Measurements from ENCODE around the gene TFDP2.
A peak's percentile ranks its signal among the peaks of the same experiment; 100 is the strongest.
"Not testable (repeated sequence)": the region's sequence is repeated elsewhere in the genome, so short reads cannot be mapped to it uniquely, and the experiment has no call there.

TFDP2 gene, protein sequence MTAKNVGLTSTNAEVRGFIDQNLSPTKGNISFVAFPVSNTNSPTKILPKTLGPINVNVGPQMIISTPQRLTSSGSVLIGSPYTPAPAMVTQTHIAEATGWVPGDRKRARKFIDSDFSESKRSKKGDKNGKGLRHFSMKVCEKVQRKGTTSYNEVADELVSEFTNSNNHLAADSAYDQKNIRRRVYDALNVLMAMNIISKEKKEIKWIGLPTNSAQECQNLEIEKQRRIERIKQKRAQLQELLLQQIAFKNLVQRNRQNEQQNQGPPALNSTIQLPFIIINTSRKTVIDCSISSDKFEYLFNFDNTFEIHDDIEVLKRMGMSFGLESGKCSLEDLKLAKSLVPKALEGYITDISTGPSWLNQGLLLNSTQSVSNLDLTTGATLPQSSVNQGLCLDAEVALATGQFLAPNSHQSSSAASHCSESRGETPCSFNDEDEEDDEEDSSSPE

DNA sequence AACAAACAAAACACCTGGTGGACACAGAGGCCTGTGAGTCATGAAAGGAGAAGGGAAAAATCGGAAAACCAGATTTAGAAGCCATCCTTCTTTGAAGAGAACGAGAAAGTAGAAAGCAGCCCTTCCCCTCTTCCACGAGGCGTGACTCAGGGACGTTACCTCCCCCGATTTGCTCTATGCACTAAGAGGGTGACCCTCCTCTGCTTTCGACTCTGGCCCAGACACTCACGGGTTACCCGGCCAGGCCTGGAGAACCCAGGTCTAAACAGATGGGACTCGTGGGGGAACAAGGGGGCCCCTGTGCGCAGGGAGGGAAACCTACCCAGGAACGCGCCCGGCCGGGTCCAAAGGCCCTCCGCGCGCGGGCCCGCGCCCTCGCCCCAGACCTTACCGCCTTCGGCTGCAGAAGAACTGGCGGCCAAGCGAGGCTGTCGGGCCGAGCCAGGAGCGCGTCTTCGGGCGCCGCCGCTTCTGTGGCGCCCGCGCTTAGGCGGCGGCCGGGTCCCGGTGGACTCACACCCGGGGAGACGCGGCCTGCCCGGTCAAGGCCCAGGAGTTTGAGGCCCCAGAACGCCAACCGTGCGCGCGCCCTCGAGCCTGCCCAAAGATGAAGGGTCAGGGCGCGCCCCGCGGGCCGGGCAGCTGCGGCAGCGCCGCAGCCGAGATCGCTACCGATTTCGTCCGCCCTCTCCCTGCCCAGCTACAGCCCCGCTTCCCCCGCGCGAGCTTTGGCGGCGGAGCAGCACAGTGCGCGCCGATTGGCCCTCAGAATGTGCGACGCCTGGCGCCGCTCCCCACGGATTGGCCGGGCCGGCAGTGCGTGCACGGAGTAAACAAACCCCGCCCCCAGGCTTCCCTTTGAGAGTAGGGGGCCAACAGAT, at the start of gene TFDP2:
TSS of gene TFDP2 (minus strand) at position 753 of the 881 bp plus-strand sequence. CDS start 47,795 bp downstream, outside the sequence.
- DNase-seq (ENCODE audit: low read depth, low spot score) = peak; percentile 64

DNA sequence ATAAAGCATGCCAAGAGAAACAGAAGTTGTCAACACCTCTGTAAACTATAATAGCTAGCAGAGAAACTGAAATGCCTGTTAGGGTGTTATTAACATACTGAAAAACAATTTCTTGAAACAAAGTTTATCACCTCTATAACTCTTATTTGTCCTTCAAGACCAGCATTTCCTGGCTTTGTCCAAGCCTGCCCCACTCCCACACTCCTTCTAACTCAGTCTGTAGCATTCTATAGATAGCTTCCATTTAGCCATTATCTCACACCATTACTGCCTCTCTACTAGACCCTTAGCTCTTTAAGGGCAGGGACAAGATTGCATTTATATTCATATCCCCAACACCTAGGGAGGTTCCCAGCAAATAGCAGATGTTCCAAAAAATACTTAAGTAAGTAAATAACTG, 39.5 kb upstream of the TFDP2 start:
- no peak for DNase-seq (ENCODE audit: low read depth, low spot score)

DNA sequence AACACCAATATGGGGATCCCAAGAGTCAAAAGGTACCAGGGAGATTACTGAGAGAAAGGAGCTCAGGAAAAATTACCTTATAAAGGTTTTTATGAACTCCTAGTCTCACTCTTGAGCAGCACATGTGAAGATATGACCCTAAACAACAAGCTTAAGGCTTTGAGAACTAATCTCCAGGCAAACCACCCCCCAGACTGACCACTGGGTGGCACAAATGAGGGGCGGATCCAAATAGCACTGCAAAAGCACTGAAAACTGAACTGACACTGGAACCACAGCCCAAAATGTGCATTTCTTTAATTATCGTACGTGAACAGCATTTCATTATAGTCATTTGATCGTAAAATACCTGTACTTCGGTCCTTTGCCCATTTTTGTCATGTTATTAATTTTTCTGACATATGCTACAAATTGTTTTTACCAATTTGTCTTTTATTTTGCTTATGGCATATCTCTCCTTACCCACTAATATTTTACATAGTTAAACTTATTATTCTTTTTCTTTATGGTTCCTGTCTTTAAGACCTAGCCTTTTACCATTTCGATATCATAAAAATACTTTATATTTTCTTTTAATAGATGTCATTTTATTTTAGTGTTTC, 31.5 kb upstream of the TFDP2 start:
- DNase-seq (ENCODE audit: low read depth, low spot score) = no peak

DNA sequence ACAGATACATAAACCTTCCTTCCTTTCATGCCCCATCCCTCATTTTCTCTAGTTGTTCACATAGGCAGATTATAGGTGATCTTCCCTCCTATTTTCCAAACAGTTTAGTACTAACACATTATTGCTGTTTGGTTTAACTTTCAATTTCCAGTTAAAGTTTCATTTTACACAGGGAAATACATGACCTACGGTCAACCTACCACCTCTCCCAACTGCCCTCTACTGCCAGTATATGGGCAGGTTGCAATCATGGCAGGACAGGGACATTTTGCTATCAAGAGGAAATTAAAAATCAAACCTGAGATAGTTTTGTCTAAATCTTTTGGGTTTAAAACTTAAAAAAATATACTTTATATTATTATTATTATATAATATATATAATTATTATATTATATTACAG, 26.1 kb upstream of the TFDP2 start:
- DNase-seq (ENCODE audit: low read depth, low spot score) = no peak

DNA sequence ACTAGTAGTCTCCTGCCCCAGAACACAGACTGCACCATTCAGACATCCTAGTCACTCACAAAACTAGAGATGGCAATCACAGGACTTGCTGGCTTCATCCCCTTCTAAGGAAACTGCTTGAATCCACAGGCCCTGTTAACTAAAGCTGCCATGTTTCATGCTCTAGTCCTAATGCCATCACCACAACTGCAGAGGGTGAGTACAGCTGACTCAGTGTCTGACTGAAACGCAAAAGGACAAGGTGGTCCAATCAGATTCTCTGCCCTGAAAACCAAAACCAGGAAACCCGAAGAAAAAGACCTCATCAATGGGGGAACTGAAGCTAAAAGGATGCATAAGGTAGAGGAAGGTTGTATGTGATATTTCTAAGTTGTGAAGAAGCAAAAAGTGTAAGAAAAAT, 25.2 kb upstream of the TFDP2 start:
- no peak for DNase-seq (ENCODE audit: low read depth, low spot score)

DNA sequence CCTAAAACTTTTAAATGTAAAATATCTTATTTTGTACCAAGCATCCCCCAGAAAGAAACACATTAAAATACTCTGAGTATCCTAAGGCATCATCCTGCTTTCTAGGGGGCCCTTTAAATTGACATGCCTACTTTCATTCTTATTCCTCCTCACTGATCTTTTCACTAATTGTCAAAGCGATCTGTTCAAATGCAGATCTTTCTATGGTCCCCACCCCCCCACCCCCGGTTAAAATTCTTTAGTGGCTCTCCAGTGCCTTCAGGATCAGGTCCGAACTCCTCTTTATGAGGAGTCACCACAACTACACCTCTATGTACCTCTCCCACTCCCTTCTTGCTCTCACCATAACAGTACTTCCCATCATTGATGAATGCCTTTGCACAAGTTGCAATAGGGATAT, 19.2 kb upstream of the TFDP2 start:
- no peak for DNase-seq (ENCODE audit: low read depth, low spot score)

DNA sequence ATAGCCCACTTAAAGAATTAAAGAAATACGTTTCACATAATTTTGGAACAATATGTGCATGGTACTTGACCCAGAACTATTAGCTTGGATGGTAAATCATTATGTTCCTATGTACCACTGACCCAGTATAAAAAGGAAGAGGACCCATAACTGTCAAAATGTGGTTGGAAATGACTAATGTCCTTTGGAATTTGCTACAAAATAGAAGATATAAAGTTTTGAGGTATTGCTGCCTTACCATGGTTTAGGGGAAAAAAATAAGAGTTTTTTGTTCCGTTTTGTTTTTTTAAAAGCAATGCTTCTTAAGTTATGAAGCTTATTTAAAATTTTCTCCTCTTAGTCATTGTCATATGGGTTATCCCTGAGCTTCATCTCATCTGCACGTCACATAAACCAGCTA, 15.8 kb upstream of the TFDP2 start:
- no peak for DNase-seq (ENCODE audit: low read depth, low spot score)

DNA sequence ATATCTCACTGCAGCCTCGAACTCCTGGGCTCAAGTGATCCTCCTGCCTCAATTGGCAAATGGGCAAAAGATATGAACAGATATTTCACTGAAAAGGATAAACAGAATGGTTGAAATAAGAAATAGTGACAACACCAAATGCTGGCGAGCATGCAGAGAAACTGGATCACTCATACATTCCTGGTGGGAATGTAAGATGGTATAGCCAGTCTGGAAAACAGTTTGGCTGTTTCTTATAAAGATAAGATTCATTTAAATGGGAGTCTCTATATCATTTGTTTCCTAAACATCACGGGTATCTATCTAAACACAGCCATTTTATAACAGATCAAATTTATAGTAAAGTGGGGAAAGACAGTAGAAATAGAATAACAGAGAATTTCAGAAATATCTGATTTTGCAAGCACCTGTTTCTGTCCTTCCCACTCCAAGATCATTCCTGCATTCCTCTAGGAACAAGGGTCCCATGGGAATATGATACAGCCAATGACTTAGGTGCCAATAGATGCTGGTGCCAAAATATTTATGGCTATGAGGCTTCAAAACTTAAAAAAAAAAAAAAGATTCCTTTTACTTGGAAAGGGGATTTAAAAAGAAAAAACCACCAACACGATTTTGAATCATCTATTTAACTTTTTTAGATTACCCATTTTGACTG, 9.9 kb upstream of the TFDP2 start:
- DNase-seq (ENCODE audit: low read depth, low spot score) = no peak

DNA sequence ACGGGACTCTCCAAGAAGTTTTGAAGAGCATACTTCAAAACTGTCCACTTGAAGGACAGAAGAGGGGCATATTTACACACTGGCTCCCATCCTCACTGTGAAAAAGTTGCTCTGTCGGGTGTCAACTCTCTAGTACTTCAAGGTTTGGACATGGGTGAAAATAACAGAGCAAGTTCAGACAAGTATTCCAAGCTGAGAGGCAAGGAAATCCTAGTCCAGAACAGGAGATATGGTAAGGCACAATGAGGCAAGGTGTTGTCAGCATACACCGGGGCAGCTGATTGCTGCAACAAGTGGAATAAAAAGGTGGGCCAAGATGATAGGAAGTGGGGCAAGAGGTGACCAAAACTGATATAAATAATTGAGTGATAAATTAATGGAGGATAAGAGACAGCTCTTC, 4.8 kb upstream of the TFDP2 start:
- no peak for DNase-seq (ENCODE audit: low read depth, low spot score)

DNA sequence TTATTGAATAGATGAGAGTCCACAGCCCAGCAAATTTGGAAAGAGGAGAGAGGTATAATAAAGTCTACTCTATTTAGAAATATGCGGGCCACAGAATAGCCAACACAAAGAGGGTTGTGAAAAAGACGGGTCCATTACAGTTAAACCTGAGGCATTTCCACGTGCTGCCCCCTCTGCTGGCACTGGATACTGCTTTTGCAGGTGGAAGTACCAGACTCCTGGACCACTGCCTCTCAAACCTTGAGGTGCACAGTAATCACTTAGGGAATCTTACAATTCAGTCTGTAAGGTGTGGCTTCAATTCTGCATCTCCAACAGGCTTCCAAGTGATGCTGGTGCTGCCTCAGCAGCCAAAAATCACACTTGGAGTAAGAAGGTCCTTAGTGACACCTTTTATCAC, 3.0 kb upstream of the TFDP2 start:
- no peak for DNase-seq (ENCODE audit: low read depth, low spot score)

DNA sequence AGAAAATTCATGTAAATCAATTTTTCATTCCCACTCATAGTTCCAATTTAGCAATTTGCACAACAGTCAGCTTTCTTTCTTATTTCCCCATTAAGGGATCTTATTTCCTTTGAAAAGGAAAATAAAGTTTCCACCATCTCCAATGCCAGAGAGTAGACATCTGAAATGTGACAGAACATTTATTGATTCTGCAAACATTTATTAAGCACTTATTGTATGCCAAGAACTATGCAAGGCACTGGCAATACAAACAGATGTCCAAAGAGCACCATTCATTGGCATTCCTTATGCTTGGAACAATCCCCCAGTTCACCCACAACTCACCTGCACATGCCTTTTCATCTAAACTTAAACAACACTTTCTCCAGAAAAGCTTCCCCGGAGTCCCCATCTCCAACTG, 2.5 kb upstream of the TFDP2 start:
- no peak for DNase-seq (ENCODE audit: low read depth, low spot score)

DNA sequence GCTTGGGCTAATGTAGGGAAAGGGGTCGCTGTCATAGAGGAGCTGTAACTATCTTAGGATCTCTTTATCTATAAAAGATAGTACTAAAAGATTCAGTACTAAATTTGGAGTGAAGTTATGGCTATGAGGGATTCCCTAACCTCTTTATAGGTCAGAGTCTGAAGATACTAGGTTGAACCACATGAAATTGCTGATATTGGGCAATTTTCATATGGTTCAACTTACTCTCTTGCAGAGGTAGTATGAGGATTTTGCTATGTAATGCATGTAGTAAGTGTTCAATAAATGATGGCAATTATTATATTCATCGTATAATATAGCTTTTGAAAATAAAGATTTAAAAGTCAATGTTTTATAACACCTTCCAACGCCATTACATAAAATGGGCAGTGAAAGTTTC, 1.9 kb upstream of the TFDP2 start:
- no peak for DNase-seq (ENCODE audit: low read depth, low spot score)

DNA sequence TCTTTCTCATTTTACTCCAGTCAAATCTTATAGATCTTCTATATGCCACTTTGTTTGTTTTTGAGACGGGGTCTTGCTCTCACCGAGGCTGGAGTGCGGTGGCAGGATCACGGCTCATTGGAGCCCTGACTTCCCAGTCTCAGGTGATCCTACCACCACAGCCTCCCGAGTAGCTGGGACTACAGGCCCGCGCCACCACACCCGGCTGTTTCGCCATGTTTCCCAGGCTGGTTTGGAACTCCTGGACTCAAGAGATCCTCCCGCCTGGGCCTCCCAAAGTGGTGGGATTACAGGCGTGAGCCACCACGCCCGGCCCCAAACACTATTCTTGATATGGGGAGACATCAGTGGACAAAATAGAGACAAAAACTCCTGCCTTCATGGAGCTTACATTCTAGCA, 927 bp upstream of the TFDP2 start:
- no peak for DNase-seq (ENCODE audit: low read depth, low spot score)

DNA sequence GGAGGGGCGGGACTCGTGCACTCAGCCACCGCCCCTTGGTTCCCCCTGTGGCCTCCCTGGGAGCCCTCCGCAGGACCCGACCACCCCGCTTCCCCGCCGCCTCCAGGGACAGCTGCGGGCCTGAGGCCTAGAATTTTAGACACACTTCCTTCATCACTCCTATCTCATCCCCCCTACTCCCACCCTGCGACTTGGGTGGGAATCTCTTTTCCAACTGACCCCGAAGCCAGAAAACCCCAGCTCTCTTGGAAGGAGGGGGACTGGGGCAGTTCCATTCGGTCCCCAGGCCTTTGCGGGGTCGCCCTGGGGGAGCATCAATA, 289 bp upstream of the TFDP2 start:
- DNase-seq (ENCODE audit: low read depth, low spot score) = no peak

DNA sequence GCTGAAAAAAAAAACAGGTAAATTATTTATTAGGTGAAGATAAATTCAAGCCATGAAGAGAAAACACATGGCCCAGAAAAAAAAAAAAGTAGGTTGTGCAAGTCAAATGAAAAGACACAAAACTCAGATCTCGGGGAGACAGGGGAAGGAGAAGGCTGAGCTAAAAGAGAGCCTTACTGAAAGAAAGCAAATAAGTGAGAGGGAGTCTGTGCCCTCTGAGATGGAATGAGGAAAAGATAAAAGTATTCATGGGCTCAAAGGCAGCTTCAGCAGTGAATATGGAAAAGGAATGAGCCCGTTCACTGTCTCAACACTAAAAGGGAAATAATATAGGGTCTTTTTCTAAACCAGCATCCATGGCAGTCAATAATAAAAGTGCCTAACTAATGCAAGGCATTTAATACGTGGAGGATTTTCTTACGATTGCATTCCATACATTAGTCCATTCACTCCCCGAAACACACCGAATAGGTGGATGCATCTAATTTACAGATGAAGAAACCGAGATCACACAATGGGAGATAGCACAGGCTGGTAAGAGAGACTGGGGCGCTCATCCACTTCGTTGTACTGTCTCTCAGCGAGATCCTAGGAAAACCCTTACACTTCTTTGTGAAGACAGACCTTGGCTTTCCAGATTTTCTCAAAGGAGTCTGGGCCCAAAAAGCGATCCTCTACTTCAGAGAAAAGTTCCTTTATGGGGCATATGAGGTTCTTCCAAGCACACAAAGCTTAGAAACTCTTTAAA, 1.1 kb downstream of the TFDP2 start:
- no peak for DNase-seq (ENCODE audit: low read depth, low spot score)

DNA sequence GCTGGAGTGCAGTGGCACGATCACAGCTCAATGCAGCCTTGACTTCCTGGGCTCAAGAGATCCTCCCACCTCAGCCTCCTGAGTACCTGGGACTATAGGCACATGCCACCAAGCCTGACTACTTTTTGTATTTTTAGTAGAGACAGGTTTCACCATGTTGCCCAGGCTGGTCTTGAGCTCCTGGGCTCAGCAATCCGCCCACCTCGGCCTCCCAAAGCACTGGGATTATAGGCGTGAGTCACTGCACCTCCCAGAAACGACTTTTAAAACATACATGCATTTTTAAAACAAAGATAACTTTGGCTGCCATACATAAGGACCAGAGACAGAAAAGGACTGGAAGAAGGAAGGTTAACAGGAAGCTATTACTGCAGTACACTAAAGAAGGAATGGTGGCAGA, 4.8 kb downstream of the TFDP2 start:
- DNase-seq (ENCODE audit: low read depth, low spot score) = not testable (repeated sequence)

DNA sequence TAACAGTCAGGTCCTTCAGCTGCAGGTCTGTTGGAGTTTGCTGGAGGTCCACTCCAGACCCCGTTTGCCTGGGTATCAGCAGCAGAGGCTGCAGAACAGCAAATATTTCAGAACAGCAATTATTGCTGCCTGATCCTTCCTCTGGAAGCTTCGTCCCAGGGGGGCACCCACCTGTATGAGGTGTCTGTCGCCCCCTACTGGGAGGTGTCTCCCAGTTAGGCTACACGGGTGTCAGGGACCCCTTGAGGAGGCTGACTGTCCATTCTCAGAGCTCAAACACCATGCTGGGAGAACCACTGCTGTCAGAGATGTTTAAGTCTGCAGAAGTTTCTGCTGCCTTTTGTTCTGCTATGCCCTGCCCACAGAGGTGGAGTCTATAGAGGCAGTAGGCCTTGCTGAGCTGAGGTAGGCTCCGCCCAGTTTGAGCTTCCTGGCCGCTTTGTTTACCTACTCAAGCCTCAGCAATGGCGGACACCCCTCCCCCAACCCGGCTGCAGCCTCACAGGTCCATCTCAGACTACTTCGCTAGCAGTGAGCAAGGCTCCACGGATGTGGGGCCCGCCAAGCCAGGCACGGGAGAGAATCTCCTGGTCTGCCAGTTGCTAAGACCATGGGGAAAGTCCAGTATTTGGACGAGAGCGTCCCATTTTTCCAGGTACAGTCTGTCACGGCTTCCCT, 8.6 kb downstream of the TFDP2 start:
- DNase-seq (ENCODE audit: low read depth, low spot score) = not testable (repeated sequence)

DNA sequence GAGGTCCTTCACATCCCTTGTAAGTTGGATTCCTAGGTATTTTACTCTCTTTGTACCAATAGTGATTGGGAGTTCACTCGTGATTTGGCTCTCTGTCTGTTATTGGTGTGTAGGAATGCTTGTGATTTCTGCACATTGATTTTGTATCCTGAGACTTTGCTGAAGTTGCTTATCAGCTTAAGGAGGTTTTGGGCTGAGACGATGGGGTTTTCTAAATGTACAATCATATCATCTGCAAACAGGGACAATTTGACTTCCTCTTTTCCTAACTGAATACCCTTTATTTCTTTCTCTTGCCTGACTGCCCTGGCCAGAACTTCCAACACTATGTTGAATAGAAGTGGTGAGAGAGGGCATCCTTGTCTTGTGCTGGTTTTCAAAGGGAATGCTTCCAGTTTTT, 12.3 kb downstream of the TFDP2 start:
- DNase-seq (ENCODE audit: low read depth, low spot score) = not testable (repeated sequence)

DNA sequence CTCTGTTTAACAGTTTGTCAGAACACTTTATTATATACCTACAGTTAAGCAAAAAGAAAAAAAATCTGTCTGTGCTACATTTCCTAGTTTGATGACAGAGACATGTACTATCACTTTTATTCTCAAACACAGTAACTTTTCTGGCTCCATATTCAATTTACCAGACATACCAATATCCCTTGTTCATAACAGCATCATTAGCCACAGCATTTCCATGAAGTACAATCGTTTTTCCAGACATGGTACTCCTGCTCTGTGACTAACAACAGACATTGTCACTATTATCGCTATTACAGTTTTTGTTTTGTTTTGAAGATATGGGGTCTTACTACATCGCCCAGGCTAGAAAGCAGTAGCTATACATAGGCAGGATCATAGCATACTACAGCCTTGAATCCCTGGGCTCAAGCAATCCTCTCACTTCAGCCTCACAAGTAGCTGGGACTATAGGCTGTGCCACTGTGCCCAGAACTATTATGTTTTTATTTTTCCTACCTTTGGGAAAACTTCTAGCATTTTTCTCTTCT, 14.5 kb downstream of the TFDP2 start:
- DNase-seq (ENCODE audit: low read depth, low spot score) = no peak

DNA sequence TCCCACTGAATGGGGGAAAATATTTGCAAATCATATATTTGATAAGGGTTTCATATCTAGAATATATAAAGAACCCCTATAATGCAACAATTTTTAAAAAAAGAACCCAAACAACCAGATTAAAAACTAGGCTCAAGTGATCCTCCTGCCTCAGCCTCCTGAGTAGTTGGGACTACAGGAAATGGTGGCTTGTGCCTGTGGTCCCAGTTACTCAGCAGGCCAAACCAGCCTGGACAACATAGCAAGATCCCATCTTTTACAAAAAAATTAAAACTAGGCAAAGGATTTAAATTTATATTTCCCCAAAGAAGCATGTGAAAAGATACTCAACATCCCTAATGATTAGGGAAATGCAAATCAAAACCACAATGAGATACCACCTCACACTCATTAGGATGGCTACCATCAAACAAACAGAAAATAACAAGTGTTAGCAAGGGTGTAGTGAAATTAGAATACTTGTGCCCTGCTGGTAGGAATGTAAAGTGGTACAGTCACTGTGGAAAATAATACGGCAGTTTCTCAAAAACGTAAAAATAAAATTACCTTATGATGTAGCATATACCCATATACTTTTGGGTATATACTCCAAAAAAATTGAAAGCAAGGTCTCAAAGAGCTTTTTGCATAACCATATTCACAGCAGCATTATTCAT, 19.7 kb downstream of the TFDP2 start:
- no peak for DNase-seq (ENCODE audit: low read depth, low spot score)
